K562 (cell line): ENCODE data around the gene TOMM40L. TPM values are rescaled to one million over a fixed set of nuclear protein-coding genes. Genes with fewer than 3 reads are reported as not detected.

Experiments
- ATAC-seq: fragments of 200-7000 bp; cut with Tn5 transposase; 3 replicates; pipeline ENCODE4 v1.9.1; 2020; ENCODE audit warnings: moderate library complexity
- BruUV-seq: library from RNA; stranded (reverse); fragments of 400-500 nt; replicated peaks from 2 replicates; lab custom pipeline; 2021; lab: Mats Ljungman, UMichigan
- CTCF ChIA-PET: fragments of 300-600 bp; formaldehyde crosslinking; extraction: SDS; loops from one replicate; lab custom pipeline; 2021; ENCODE audit warnings: low intra/inter-chr PET ratio; lab: Yijun Ruan, JAX
- POLR2A ChIA-PET: fragments of 300-600, 350-650 bp; sonication (Branson Sonifier 250); formaldehyde crosslinking; extraction: SDS; loops from one replicate; lab custom pipeline; 2021; ENCODE audit warnings: antibody characterized with exemption, inconsistent platforms; lab: Yijun Ruan, JAX
- DNase-seq, 4 experiments: peaks; one replicate each; pipeline versions ENCODE4 v3.0.0 to v3.0.0-alpha.2; 2011 to 2018; ENCODE audit warnings: low spot score in 3 of 4, mixed read lengths in 3 of 4; ENCODE audit errors: extremely low read depth in 1 of 4
- FAIRE-seq: peaks from 2 replicates; lab custom pipeline; 2011; peaks lifted over from hg19 to GRCh38; lab: Jason Lieb, UNC
- H2AFZ ChIP-seq: 2 replicates; pipeline ENCODE4 v1.6.0; 2011; ENCODE audit warnings: low read depth, low read length, control low read depth, inconsistent platforms
- H3K27ac ChIP-seq: fragments of 200-600 bp; 3 replicates; pipeline ENCODE4 v1.8.0; 2011; ENCODE audit warnings: low read depth, mild to moderate bottlenecking, control low read depth, inconsistent platforms, low read length, moderate library complexity, mixed read lengths; ENCODE audit errors: extremely low read depth
- H3K27me3 ChIP-seq, 2 experiments: fragments of 300-600 bp in 1 of 2; 2 replicates in 1 of 2; 3 replicates in 1 of 2; pipeline versions ENCODE4 v1.6.0 to v1.8.0; 2011; ENCODE audit warnings: inconsistent platforms in 2 of 2, low read length in 2 of 2, mild to moderate bottlenecking in 1 of 2, mixed read lengths in 1 of 2, moderate library complexity in 1 of 2; ENCODE audit not compliant: control insufficient read depth in 2 of 2, insufficient read depth in 2 of 2
- H3K36me3 ChIP-seq: fragments of 300-600 bp; 3 replicates; pipeline ENCODE4 v1.8.0; 2011; ENCODE audit warnings: mild to moderate bottlenecking, low read length, inconsistent platforms; ENCODE audit not compliant: control insufficient read depth, insufficient read depth
- H3K4me1 ChIP-seq, 2 experiments: fragments of 200-600 bp in 1 of 2; replicated peaks in 1 of 2; 2 replicates in 1 of 2; 3 replicates in 1 of 2; pipeline versions ENCODE4 v1.5.1 to v1.8.0; 2011; ENCODE audit warnings: inconsistent platforms in 2 of 2, low read length in 2 of 2, mild to moderate bottlenecking in 1 of 2, mixed read lengths in 1 of 2, moderate library complexity in 1 of 2; ENCODE audit not compliant: control insufficient read depth in 2 of 2, insufficient read depth in 2 of 2
- H3K4me2 ChIP-seq: 2 replicates; pipeline ENCODE4 v1.6.1; 2011; ENCODE audit warnings: low read length, control low read depth, inconsistent platforms, mixed read lengths; ENCODE audit not compliant: insufficient read depth
- H3K4me3 ChIP-seq: fragments of 200-600 bp; sonication (generic), shearing (Covaris generic); 2 replicates; pipeline ENCODE4 v1.5.1; 2016; ENCODE audit warnings: control low read depth, inconsistent platforms
- H3K79me2 ChIP-seq: fragments of 200-600 bp; 3 replicates; pipeline ENCODE4 v1.8.0; 2011; ENCODE audit warnings: low read length, inconsistent platforms; ENCODE audit not compliant: control insufficient read depth, insufficient read depth
- H3K9ac ChIP-seq, 2 experiments: 2 replicates each; pipeline versions ENCODE4 v1.6.0 to v1.6.1; 2011; ENCODE audit warnings: low read depth in 2 of 2, low read length in 2 of 2, control low read depth in 1 of 2, inconsistent platforms in 1 of 2, mild to moderate bottlenecking in 1 of 2, mixed read lengths in 1 of 2; ENCODE audit not compliant: insufficient read depth in 1 of 2
- H3K9me1 ChIP-seq: one replicate; pipeline ENCODE4 v1.6.0; 2011; ENCODE audit warnings: inconsistent platforms, mild to moderate bottlenecking, low read length, moderate library complexity; ENCODE audit not compliant: control insufficient read depth, insufficient read depth
- H3K9me3 ChIP-seq: replicated peaks from 2 replicates; pipeline ENCODE4 v1.5.1; 2011; ENCODE audit warnings: low read depth, low read length, inconsistent platforms; ENCODE audit not compliant: control insufficient read depth, insufficient read depth
- H4K20me1 ChIP-seq: replicated peaks from 2 replicates; pipeline ENCODE4 v1.6.1; 2011; ENCODE audit warnings: low read length, inconsistent platforms, mixed read lengths; ENCODE audit not compliant: control insufficient read depth, insufficient read depth
- BDP1 ChIP-seq: IDR thresholded peaks from 3 replicates; pipeline ENCODE4 v1.6.1; 2011; ENCODE audit not compliant: insufficient read length, insufficient read depth
- BRCA1 ChIP-seq, 2 experiments: fragments of 450-650 bp in 1 of 2; sonication (generic) in 1 of 2; formaldehyde crosslinking in 1 of 2; IDR thresholded peaks; 2 replicates each; pipeline versions ENCODE4 v1.5.0 to v1.6.1; 2017 to 2020; ENCODE audit warnings: mild to moderate bottlenecking in 1 of 2, missing genetic modification reagents in 1 of 2
- FOS ChIP-seq: IDR thresholded peaks from 3 replicates; pipeline ENCODE4 v1.6.1; 2011; ENCODE audit not compliant: insufficient read length; ENCODE audit errors: extremely low read depth
- HOMEZ ChIP-seq: fragments of 250-450 bp; sonication (Bioruptor Pico); IDR thresholded peaks from 2 replicates; pipeline ENCODE4 v1.4.0; 2020; ENCODE audit warnings: mild to moderate bottlenecking, moderate library complexity
- PTTG1 ChIP-seq: fragments of 450-650 bp; IDR thresholded peaks from 2 replicates; pipeline ENCODE4 v1.6.1; 2016; ENCODE audit warnings: low read depth, mild to moderate bottlenecking, missing genetic modification characterization, missing compliant biosample characterization
- RAD51 ChIP-seq: fragments of 450-650 bp; IDR thresholded peaks from 2 replicates; pipeline ENCODE4 v1.7.1; 2016; ENCODE audit warnings: low read depth, mild to moderate bottlenecking, borderline replicate concordance
- SRSF9 ChIP-seq: fragments of 200-400 bp; formaldehyde crosslinking; IDR thresholded peaks from 2 replicates; pipeline ENCODE4 v1.6.1; 2017; ENCODE audit warnings: low read depth, low read length, borderline replicate concordance
- ZBTB40 ChIP-seq, 2 experiments: fragments of 450-650 bp in 1 of 2; sonication (generic) in 1 of 2; formaldehyde crosslinking in 1 of 2; IDR thresholded peaks; 2 replicates each; pipeline versions ENCODE4 v1.7.1 to v1.9.0; 2016 to 2022; ENCODE audit warnings: inconsistent platforms in 1 of 2, mild to moderate bottlenecking in 1 of 2, missing genetic modification reagents in 1 of 2
- ZNF184 ChIP-seq: sonication (generic); formaldehyde crosslinking; IDR thresholded peaks from 2 replicates; pipeline ENCODE4 v1.5.0; 2020; ENCODE audit warnings: missing genetic modification reagents
- ZNF449 ChIP-seq: fragments of 250-450 bp; sonication (Bioruptor Pico); IDR thresholded peaks from 2 replicates; pipeline ENCODE4 v1.8.0; 2022; ENCODE audit warnings: moderate library complexity, mild to moderate bottlenecking, inconsistent platforms
- WGBS: fragments of 100-300 bp; shearing (Covaris generic); methylation state at CpG from one replicate; pipeline ENCODE4 v1.1.6; 2016; ENCODE audit warnings: low coverage, mixed read lengths; ENCODE audit not compliant: insufficient coverage; ENCODE audit errors: missing lambda C conversion rate; 5-methylcytosine and 5-hydroxymethylcytosine counted together
- in situ Hi-C: fragments of 300-500 bp; cut with MboI; formaldehyde crosslinking; loops from 4 replicates; pipeline ENCODE4 v1.15.0; 2018; ENCODE audit warnings: inconsistent platforms, mixed read lengths
- intact Hi-C: fragments of 100-400 bp; cut with micrococcal nuclease; formaldehyde crosslinking; loops from 2 replicates; pipeline ENCODE4 v1.14.2; 2022
- polyA plus RNA-seq, 8 experiments: library from polyadenylated mRNA; depleted of rRNA in 4 of 8; stranded (reverse) in 5 of 8; unstranded in 3 of 8; fragments of >200 nt; fragmentation: Nextera tagmentation in 2 of 8; fragmentation: Illumina TruSeq in 1 of 8; extraction: Ambion mirVana in 2 of 8; extraction: Trizol in 1 of 8; gene quantifications; 2 replicates each; pipeline versions ENCODE4 v1.2.1 to v1.2.3, GENCODE V29; 2011 to 2014; ENCODE audit warnings: inconsistent platforms in 1 of 8, missing spikeins in 1 of 8
- total RNA-seq, 7 experiments: library from RNA; depleted of rRNA in 6 of 7; stranded (reverse); fragments of >200 nt in 6 of 7; fragmentation: Illumina TruSeq in 2 of 7; extraction: Trizol in 2 of 7; gene quantifications; 2 replicates each; pipeline versions ENCODE4 v1.2.1 to v1.2.3, GENCODE V29; 2011 to 2021; ENCODE audit warnings: low replicate concordance in 1 of 7

The TOMM40L gene
- total and polyA plus RNA-seq, 9 of the 15 experiments (the other 6 are each of a cell fraction or from before 2014, with no cell fraction given), result 9.6 to 33.6 (median 25.2) TPM

- CTCF ChIA-PET, result no interaction called here
- no peaks in the 10 kb centered on the region for H3K9me1 ChIP-seq
- no peaks in the 10 kb centered on the region for H3K9me3 ChIP-seq
- peaks cover 7 to 23% of the 10 kb centered on the region in 2 experiments; a peak in 4 of 5 replicates for H3K4me1 ChIP-seq
- POLR2A ChIA-PET, result interaction anchor here (0.7 kb wide), 1 partner anchor 12 kb away, joined by 3 read pairs; no protein-coding TSS in a partner anchor
- ATAC-seq (no peak), FAIRE-seq (no peak), DNase-seq (no peak)
- in situ Hi-C loops (no loop called here), intact Hi-C loops (no loop called here)
- 0 out of 2 replicates have a peak, but pooled peaks cover 4% of the 10 kb centered on the region for H4K20me1 ChIP-seq
- BruUV-seq, result no TSS peak
- H3K27me3 ChIP-seq, result no peaks in the 10 kb centered on the region
- no peak overlapping the region for H3K4me2 ChIP-seq
- H3K27ac ChIP-seq, result no peak overlapping the region
- H3K79me2 ChIP-seq, result no peaks in the 10 kb centered on the region
- no peak overlapping the region for H3K9ac ChIP-seq
- H2AFZ ChIP-seq, result no peak overlapping the region
- no peak overlapping the region for H3K4me3 ChIP-seq
- peaks cover 52% of the 10 kb centered on the region for H3K36me3 ChIP-seq
- 91% methylated on average over 9 of the region's 9 CpGs for WGBS
- TF ChIP-seq RAD51 (no peak), PTTG1 (no peak), BRCA1 (IDR thresholded peaks at IDR 0.05) (no peak), BRCA1 (CRISPR knock-in tag; IDR thresholded peaks at IDR 0.05) (no peak), HOMEZ (CRISPR knock-in tag) (no peak), ZNF184 (CRISPR knock-in tag) (no peak), SRSF9 (no peak), BDP1 (no peak), ZBTB40 (IDR thresholded peaks at IDR 0.05) (no peak), ZBTB40 (CRISPR knock-in tag; IDR thresholded peaks at IDR 0.05) (no peak), FOS (no peak), ZNF449 (CRISPR knock-in tag) (no peak)
Measured at GRCh38 chr1:161214369-161214768, 11.5 kb upstream of the TOMM40L start.
